Measurements from ENCODE around the gene SAMD14. TPM values are rescaled to one million over a fixed set of nuclear protein-coding genes. Genes with fewer than 3 reads are reported as not detected.

The SAMD14 gene
- total and polyA plus RNA-seq, 12 donors, result 1.5 to 3.8 (median 2.0) TPM

DNA sequence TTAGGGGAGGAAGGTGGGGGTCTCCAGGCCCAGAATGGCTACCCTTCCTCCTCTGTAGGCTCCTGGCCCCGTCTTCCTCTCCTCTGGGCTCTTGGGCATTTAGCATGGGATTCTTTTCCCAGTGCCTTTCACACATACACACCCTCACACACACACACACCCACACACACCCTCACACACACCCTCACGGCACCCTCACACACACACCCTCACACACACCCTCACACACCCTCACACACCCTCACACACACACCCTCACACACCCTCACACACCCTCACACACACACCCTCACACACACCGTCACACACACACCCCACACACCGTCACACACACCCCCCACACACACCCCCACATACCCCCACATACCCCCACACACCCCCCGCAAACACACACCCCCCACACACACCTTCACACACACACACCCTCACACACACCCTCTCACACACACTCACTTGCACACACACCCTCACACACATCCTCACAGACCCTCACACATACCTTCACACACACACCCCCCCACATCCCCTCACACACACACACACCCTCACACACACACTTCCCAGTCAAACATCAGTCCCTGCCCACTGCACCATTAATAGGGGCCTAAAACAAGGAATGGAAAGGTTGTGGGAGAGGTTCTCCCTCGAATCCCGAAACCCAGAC is 36.7 kb upstream of the SAMD14 start:
- TF ChIP-seq, protein P1, sequence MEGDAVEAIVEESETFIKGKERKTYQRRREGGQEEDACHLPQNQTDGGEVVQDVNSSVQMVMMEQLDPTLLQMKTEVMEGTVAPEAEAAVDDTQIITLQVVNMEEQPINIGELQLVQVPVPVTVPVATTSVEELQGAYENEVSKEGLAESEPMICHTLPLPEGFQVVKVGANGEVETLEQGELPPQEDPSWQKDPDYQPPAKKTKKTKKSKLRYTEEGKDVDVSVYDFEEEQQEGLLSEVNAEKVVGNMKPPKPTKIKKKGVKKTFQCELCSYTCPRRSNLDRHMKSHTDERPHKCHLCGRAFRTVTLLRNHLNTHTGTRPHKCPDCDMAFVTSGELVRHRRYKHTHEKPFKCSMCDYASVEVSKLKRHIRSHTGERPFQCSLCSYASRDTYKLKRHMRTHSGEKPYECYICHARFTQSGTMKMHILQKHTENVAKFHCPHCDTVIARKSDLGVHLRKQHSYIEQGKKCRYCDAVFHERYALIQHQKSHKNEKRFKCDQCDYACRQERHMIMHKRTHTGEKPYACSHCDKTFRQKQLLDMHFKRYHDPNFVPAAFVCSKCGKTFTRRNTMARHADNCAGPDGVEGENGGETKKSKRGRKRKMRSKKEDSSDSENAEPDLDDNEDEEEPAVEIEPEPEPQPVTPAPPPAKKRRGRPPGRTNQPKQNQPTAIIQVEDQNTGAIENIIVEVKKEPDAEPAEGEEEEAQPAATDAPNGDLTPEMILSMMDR (IDR thresholded peaks at IDR 0.05), result no peak
- no peak for DNase-seq
- 47 to 56% methylated on average over 7 of the region's 7 CpGs for WGBS, 2 donors

DNA sequence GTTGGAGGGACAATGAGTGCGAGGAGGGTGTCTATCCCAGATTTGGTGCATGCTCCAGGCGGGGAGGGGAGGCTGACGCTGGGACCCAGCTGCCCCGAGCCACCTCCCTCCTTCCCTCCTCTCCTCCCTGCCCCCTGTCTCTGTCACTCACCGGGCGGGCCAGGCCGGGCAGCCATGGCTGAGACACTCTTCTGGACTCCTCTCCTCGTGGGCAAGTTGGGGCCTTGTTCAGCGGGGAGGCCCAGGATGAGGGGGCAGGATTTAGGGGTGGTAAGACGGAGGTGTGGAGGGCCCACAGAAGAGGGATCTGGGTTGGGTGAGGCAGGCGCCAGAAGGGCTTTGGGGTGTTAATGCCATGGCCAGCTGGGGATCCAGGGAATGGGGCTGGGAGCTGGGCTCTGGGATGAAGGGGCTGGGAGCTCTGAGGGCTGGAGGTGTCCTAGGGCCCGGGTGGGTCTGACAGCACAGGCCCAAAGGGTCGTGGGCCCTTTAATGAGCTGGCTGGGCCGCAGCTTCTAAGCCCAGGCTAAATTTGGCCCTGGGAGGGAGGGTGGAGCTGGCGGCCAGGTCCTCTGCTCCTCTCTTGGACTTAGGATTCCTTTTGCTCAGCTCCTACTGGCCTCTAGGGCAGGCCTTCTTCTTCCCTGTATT is 36.0 kb upstream of the SAMD14 start, which contains the start of gene SGCA:
Gene SGCA, plus strand, starts transcription at position 139 of the 651 bp plus-strand sequence. Its CDS starts 36 bp downstream, at position 175.
- Histone ChIP-seq H3K36me3 (peaks cover 0 to 16% (median 0%) of the 10 kb centered on the region in 9 donors), H3K4me1 (peaks cover 5 to 72% (median 27%) of the 10 kb centered on the region in 9 donors), H3K4me3 (peak within 1 kb of the TSS; percentile 35 to 59 (median 48)), H3K9me3 (no peaks in the 10 kb centered on the region), H3K27me3 (no peaks in the 10 kb centered on the region), H3K27ac (peak within 1 kb of the TSS; percentile 72 to 99 (median 94))
- ATAC-seq (peak; percentile 44 to 77 (median 66)), DNase-seq (peak; percentile 61 to 62)
- intact Hi-C loops (cut with DNase I), result loop anchor here in 3 of 10 donors (5.0 to 10.0 kb wide), 3 partner anchors 51 to 129 kb away; no protein-coding TSS in a partner anchor
- WGBS, 2 donors, result 41 to 46% methylated on average over 15 of the region's 15 CpGs
- TF ChIP-seq, protein P1 (IDR thresholded peaks at IDR 0.05), result peak in 2 of 9 donors; percentile 10 to 17

More for the DNA sequence above, 36.7 kb upstream of the SAMD14 start:
- ATAC-seq, result peak in 1 of 8 donors; percentile 0
- H3K4me3 ChIP-seq, result peak overlapping the region in 9 of 10 donors; percentile 36 to 59 (median 54)
- intact Hi-C loops (cut with DNase I), result loop anchor here in 3 of 10 donors (5.0 to 10.0 kb wide), 3 partner anchors 52 to 128 kb away; no protein-coding TSS in a partner anchor
- no peaks in the 10 kb centered on the region for H3K27me3 ChIP-seq
- peaks cover 0 to 16% (median 0%) of the 10 kb centered on the region in 9 donors for H3K36me3 ChIP-seq
- H3K27ac ChIP-seq, result peak overlapping the region; percentile 72 to 99 (median 94)
- no peaks in the 10 kb centered on the region for H3K9me3 ChIP-seq
- H3K4me1 ChIP-seq, result peaks cover 5 to 76% (median 32%) of the 10 kb centered on the region in 9 donors

DNA sequence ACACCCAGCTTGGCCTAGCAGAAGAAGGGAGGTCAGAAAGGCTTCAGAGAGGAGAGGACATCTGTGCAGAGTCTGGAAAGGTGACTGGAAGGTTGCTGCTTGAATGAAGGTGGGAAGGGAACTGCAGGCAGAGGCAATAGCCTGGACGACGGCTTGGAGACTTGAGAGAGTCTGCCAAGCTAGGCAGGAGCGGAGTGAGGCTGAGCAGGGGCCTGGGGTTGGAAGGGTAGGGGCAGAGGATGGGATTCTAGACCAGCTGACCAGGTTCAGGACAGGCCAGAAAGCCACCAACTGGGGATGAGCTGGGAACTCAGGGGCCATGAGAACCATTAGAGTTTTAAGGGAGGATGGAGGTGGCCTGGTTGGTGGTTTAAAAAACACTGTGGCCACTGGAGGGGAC is 35.5 kb upstream of the SAMD14 start:
- ATAC-seq, result peak in 3 of 8 donors; percentile 0
- H3K4me3 ChIP-seq, result peak overlapping the region in 9 of 10 donors; percentile 36 to 59 (median 54)
- no peak for DNase-seq
- intact Hi-C loops (cut with DNase I), result loop anchor here in 3 of 10 donors (5.0 to 10.0 kb wide), 3 partner anchors 51 to 129 kb away; no protein-coding TSS in a partner anchor
- 54 to 61% methylated on average over 3 of the region's 3 CpGs for WGBS, 2 donors
- peaks cover 0 to 16% (median 0%) of the 10 kb centered on the region in 9 donors for H3K36me3 ChIP-seq
- H3K27me3 ChIP-seq, result no peaks in the 10 kb centered on the region
- TF ChIP-seq, protein P1 (IDR thresholded peaks at IDR 0.05), result no peak
- H3K27ac ChIP-seq, result peak overlapping the region; percentile 72 to 99 (median 94)
- peaks cover 5 to 72% (median 25%) of the 10 kb centered on the region in 9 donors for H3K4me1 ChIP-seq
- H3K9me3 ChIP-seq, result no peaks in the 10 kb centered on the region

DNA sequence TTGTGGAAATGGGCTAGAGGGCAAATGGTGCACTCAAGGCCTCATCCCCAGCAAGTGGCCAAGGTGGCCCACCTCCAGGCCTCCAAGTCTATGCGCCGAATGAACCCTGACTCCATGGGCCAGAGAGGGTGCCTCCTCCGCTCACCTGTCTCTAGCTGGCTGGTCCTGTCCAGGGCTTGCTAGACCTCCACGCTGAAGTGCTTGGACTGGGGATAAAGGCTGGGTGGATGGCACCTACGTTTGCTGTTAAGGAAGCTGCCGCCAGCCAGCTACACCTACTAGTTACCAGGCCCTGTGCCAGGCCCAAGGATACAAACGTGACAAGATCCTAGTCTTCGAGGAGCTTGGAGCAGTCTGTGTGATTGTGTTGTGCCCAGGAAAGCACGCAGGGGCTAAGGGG is 35.1 kb upstream of the SAMD14 start:
- Histone ChIP-seq H3K27me3 (no peaks in the 10 kb centered on the region), H3K4me1 (peaks cover 5 to 68% (median 25%) of the 10 kb centered on the region in 9 donors), H3K4me3 (peak overlapping the region in 6 of 10 donors; percentile 40 to 59 (median 56)), H3K9me3 (no peaks in the 10 kb centered on the region), H3K27ac (peak overlapping the region; percentile 72 to 99 (median 94)), H3K36me3 (peaks cover 0 to 13% (median 0%) of the 10 kb centered on the region in 9 donors)
- DNase-seq (no peak), ATAC-seq (no peak)
- intact Hi-C loops (cut with DNase I), result loop anchor here in 3 of 10 donors (5.0 to 10.0 kb wide), 3 partner anchors 50 to 130 kb away; no protein-coding TSS in a partner anchor
- TF ChIP-seq, protein P1 (IDR thresholded peaks at IDR 0.05), result no peak
- WGBS, 2 donors, result 60 to 77% methylated on average over 9 of the region's 9 CpGs
